Endodermal cell (in vitro differentiated cells): Measurements from ENCODE around the gene MAP3K2. TPM values are rescaled to one million over a fixed set of nuclear protein-coding genes. Genes with fewer than 3 reads are reported as not detected.

Experiments used
- DNase-seq: peaks from one replicate; pipeline ENCODE4 v3.0.0-alpha.2; 2017
- H3K27ac ChIP-seq: 2 replicates; pipeline ENCODE4 v1.5.1; 2013; ENCODE audit warnings: mild to moderate bottlenecking, low read depth, low read length, moderate library complexity
- H3K27me3 ChIP-seq: 2 replicates; pipeline ENCODE4 v1.6.1; 2013; ENCODE audit warnings: mild to moderate bottlenecking, low read length, moderate library complexity; ENCODE audit not compliant: insufficient read depth, control insufficient read depth, poor library complexity, severe bottlenecking
- H3K36me3 ChIP-seq: 2 replicates; pipeline ENCODE4 v1.7.0; 2013; ENCODE audit warnings: mild to moderate bottlenecking, low read length, moderate library complexity; ENCODE audit not compliant: control insufficient read depth, insufficient read depth
- H3K4me1 ChIP-seq: one replicate; pipeline ENCODE4 v1.7.0; 2013; ENCODE audit warnings: low read length; ENCODE audit not compliant: control insufficient read depth, insufficient read depth
- H3K4me3 ChIP-seq: 2 replicates; pipeline ENCODE4 v1.5.1; 2013; ENCODE audit warnings: mild to moderate bottlenecking, low read length, moderate library complexity
- H3K9ac ChIP-seq: 2 replicates; pipeline ENCODE4 v1.6.1; 2013; ENCODE audit warnings: mild to moderate bottlenecking, low read length, moderate library complexity; ENCODE audit not compliant: poor library complexity, severe bottlenecking; ENCODE audit errors: extremely low read depth
- H3K9me3 ChIP-seq: 2 replicates; pipeline ENCODE4 v1.6.1; 2013; ENCODE audit warnings: mild to moderate bottlenecking, low read length, moderate library complexity; ENCODE audit not compliant: control insufficient read depth
- H3K27ac Mint-ChIP-seq: 2 replicates; pipeline ENCODE4 v1.8.0; 2020; ENCODE audit warnings: mixed read lengths
- H3K27me3 Mint-ChIP-seq: 2 replicates; pipeline ENCODE4 v1.8.0; 2021; ENCODE audit warnings: mild to moderate bottlenecking, mixed read lengths; ENCODE audit not compliant: insufficient read depth
- H3K36me3 Mint-ChIP-seq: 2 replicates; pipeline ENCODE4 v1.8.0; 2020; ENCODE audit warnings: low read depth, mixed read lengths
- H3K4me1 Mint-ChIP-seq: 2 replicates; pipeline ENCODE4 v1.8.0; 2020; ENCODE audit warnings: mixed read lengths
- H3K4me3 Mint-ChIP-seq: 2 replicates; pipeline ENCODE4 v1.8.0; 2020; ENCODE audit warnings: mild to moderate bottlenecking, moderate library complexity, mixed read lengths
- H3K9me3 Mint-ChIP-seq: 2 replicates; pipeline ENCODE4 v1.8.0; 2020; ENCODE audit warnings: mild to moderate bottlenecking, mixed read lengths
- CTCF ChIP-seq: fragments of 200-600 bp; sonication (generic); conservative IDR thresholded peaks from 2 replicates; pipeline ENCODE4 v1.5.0; 2021; ENCODE audit warnings: antibody characterized with exemption, mild to moderate bottlenecking
- WGBS, 2 experiments: methylation state at CpG; one replicate each; pipeline versions ENCODE4 v1.1.5 to v1.1.7; 2013; ENCODE audit warnings: missing lambda C conversion rate in 2 of 2, mixed read lengths in 1 of 2; ENCODE audit not compliant: insufficient coverage in 1 of 2, insufficient read length in 1 of 2; 5-methylcytosine and 5-hydroxymethylcytosine counted together
- total RNA-seq, 2 donors: library from RNA; stranded (reverse); fragmentation: NEBNext Ultra II Directional in 1 of 2; extraction: Animal tissue kit (Norgen Biotek cat#: 25700) in 1 of 2; gene quantifications; 2 replicates in 1 of 2; 3 replicates in 1 of 2; pipeline ENCODE4 v1.2.1, GENCODE V29; 2021

Gene MAP3K2
- total RNA-seq, 2 donors from 2014 or later = 27.9 to 31.6 TPM

GRCh38 chr2:127397568-127398238, 9.9 kb upstream of the MAP3K2 start:
- no peaks in the 10 kb centered on the region for H3K27me3 Mint-ChIP-seq
- Histone ChIP-seq H3K27me3 (no peaks in the 10 kb centered on the region), H3K9me3 (peaks cover 4% of the 10 kb centered on the region), H3K4me3 (no peak overlapping the region), H3K27ac (no peak overlapping the region), H3K9ac (no peak overlapping the region), H3K36me3 (no peaks in the 10 kb centered on the region), H3K4me1 (no peaks in the 10 kb centered on the region)
- no peak overlapping the region for H3K4me3 Mint-ChIP-seq
- H3K36me3 Mint-ChIP-seq = peaks cover 12% of the 10 kb centered on the region
- peak; percentile 37 for DNase-seq
- peaks cover 9% of the 10 kb centered on the region for H3K9me3 Mint-ChIP-seq
- H3K27ac Mint-ChIP-seq = no peak overlapping the region
- WGBS, 2 experiments = 92 to 93% methylated on average over 5 to 9 of the region's 9 CpGs
- no peak for TF ChIP-seq CTCF
- peaks cover 1% of the 10 kb centered on the region for H3K4me1 Mint-ChIP-seq

GRCh38 chr2:127394492-127394891, 6.7 kb upstream of the MAP3K2 start:
- H3K9me3 Mint-ChIP-seq = peaks cover 10% of the 10 kb centered on the region
- H3K9me3 ChIP-seq = peaks cover 4% of the 10 kb centered on the region
- no peak for TF ChIP-seq CTCF
- WGBS, 2 experiments = 60 to 85% methylated on average over 1 to 3 of the region's 3 CpGs
- H3K4me3 Mint-ChIP-seq = no peak overlapping the region
- no peaks in the 10 kb centered on the region for H3K36me3 ChIP-seq
- no peaks in the 10 kb centered on the region for H3K27me3 Mint-ChIP-seq
- no peaks in the 10 kb centered on the region for H3K27me3 ChIP-seq
- H3K27ac Mint-ChIP-seq = no peak overlapping the region
- H3K36me3 Mint-ChIP-seq = peaks cover 14% of the 10 kb centered on the region
- DNase-seq = no peak
- H3K4me1 Mint-ChIP-seq = peaks cover 1% of the 10 kb centered on the region
- H3K27ac ChIP-seq = no peak overlapping the region
- no peak overlapping the region for H3K4me3 ChIP-seq
- H3K4me1 ChIP-seq = no peaks in the 10 kb centered on the region
- H3K9ac ChIP-seq = no peak overlapping the region

GRCh38 chr2:127392828-127393578, 5.2 kb upstream of the MAP3K2 start:
- 95% methylated on average over 1 of the region's 1 CpG; no CpG with 5 or more reads in 1 of the 2 experiments for WGBS, 2 experiments
- Histone ChIP-seq H3K27ac (no peak overlapping the region), H3K36me3 (no peaks in the 10 kb centered on the region), H3K9me3 (peaks cover 4% of the 10 kb centered on the region), H3K4me1 (no peaks in the 10 kb centered on the region), H3K9ac (no peak overlapping the region), H3K4me3 (no peak overlapping the region), H3K27me3 (no peaks in the 10 kb centered on the region)
- TF ChIP-seq CTCF = no peak
- peaks cover 9% of the 10 kb centered on the region for H3K4me1 Mint-ChIP-seq
- peaks cover 10% of the 10 kb centered on the region for H3K9me3 Mint-ChIP-seq
- H3K27ac Mint-ChIP-seq = no peak overlapping the region
- peaks cover 14% of the 10 kb centered on the region for H3K36me3 Mint-ChIP-seq
- no peak for DNase-seq
- H3K4me3 Mint-ChIP-seq = no peak overlapping the region
- H3K27me3 Mint-ChIP-seq = no peaks in the 10 kb centered on the region
